Loucy (cell line): ENCODE results near the gene NID2.

Experiments
- EZH2phosphoT487 ChIP-seq: fragments of 200-600 bp; IDR thresholded peaks from 2 replicates; pipeline ENCODE4 v1.6.1; 2018; ENCODE audit warnings: antibody characterized with exemption, mild to moderate bottlenecking, moderate library complexity, borderline replicate concordance
- TF ChIP-seq, protein P1 (sequence below): fragments of 200-600 bp; sonication (generic); conservative IDR thresholded peaks from 2 replicates; pipeline ENCODE4 v1.5.1; 2014; ENCODE audit warnings: mild to moderate bottlenecking, antibody characterized with exemption, low read length

DNA sequence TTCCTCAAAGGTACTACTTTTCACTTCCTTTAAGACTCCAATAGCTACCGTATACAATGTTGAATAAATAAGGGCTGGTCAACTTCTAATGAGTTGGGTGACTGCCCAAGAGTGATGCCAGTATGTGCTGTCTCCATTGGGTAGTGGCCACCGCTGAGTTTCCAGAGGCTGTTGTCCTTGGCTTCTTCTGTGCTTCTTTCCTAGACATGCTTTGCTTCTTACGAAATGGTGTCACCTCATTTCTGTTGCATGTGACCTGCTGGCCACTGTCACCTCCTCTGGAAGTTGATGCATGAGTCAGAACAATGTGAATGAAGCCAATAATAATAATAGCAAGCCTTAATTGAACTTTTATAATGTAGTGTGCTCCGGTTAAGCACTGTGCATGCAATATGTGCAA lies 7.5 kb upstream of the NID2 start:
- TF ChIP-seq, protein P1, sequence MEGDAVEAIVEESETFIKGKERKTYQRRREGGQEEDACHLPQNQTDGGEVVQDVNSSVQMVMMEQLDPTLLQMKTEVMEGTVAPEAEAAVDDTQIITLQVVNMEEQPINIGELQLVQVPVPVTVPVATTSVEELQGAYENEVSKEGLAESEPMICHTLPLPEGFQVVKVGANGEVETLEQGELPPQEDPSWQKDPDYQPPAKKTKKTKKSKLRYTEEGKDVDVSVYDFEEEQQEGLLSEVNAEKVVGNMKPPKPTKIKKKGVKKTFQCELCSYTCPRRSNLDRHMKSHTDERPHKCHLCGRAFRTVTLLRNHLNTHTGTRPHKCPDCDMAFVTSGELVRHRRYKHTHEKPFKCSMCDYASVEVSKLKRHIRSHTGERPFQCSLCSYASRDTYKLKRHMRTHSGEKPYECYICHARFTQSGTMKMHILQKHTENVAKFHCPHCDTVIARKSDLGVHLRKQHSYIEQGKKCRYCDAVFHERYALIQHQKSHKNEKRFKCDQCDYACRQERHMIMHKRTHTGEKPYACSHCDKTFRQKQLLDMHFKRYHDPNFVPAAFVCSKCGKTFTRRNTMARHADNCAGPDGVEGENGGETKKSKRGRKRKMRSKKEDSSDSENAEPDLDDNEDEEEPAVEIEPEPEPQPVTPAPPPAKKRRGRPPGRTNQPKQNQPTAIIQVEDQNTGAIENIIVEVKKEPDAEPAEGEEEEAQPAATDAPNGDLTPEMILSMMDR = no peak
- no peak for TF ChIP-seq EZH2phosphoT487
